ENCODE measurements around the gene KIF13A.

DNA sequence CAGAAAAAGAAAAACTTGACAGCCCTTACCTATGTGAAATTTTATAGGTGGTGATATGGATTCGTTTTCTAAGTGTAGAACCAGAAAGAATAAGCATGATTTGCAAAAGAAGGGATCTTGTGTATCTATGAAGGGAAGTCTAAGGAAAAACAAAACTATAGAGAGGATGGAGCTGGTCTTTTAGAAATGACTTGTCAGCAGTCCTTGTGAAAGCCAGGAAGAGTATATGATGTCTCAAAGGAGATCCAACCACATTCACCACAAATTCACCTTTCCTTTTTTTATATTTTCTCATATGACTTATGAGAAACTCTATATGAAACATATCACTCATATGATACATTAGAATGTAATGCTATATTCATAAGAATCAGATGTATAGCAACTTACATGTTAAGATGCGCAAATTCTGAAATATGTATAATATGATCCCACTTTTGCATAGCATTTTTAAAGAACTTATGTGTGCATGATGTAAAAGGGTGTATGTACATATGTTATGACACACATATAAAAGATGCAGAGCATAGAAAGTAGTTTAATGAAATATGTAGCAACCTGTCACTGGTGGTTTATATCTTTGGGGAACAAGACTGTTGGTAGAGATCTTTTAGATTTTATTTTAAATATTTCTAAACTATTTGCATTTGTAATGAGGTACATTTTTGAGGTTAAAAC is 188.8 kb downstream of the KIF13A start:
- TF ChIP-seq POLR2AphosphoS5 (IDR thresholded peaks at IDR 0.05; ENCODE audit: borderline replicate concordance, low read depth, low read length) (no peak), EZH2 (IDR thresholded peaks at IDR 0.05) (no peak), FOXP2 (optimal IDR thresholded peaks at IDR 0.05; ENCODE audit: control extremely low read depth, extremely low read length, insufficient read depth) (no peak)

All from SK-N-MC (cell line).